ENCODE data around the gene PIGL. TPM values are rescaled to one million over a fixed set of nuclear protein-coding genes. Genes with fewer than 3 reads are reported as not detected.

The PIGL gene
- total RNA-seq, 4 donors from 2014 or later = 60.9 to 142 (median 101) TPM

- Histone ChIP-seq H3K4me3 (no peak overlapping the region), H3K27me3 (no peaks in the 10 kb centered on the region), H3K4me1 (no peaks in the 10 kb centered on the region), H3K9me3 (no peaks in the 10 kb centered on the region), H3K36me3 (peaks cover 0 to 9% (median 2%) of the 10 kb centered on the region in 4 donors), H3K27ac (no peak overlapping the region)
- WGBS, 2 donors (ENCODE audit: low coverage in 1 of 2) = 92 to 100% methylated on average over 3 of the region's 3 CpGs
- no peak for DNase-seq
- intact Hi-C loops (cut with DNase I; ENCODE audit: low total_unique reads) = no loop called here
- TF ChIP-seq CTCF (IDR thresholded peaks at IDR 0.05) = no peak
- no peak for TF ChIP-seq EP300 (IDR thresholded peaks at IDR 0.05; ENCODE audit: low read depth)
- no peak for TF ChIP-seq POLR2AphosphoS5 (IDR thresholded peaks at IDR 0.05)
- no peak for TF ChIP-seq POLR2A (IDR thresholded peaks at IDR 0.05)
- in situ Hi-C loops (cut with MboI; ENCODE audit: low pct_ligation_motif_present in 1 of 4, low pct_unique_long_range_greater_than_20kb in 1 of 4, low sequenced_read_pairs in 3 of 4) = no loop called here
Observed at GRCh38 chr17:16322636-16323035, 105.6 kb downstream of the PIGL start.

- Histone ChIP-seq H3K9me3 (no peaks in the 10 kb centered on the region), H3K27me3 (no peaks in the 10 kb centered on the region), H3K36me3 (peaks cover 0 to 9% (median 2%) of the 10 kb centered on the region in 4 donors), H3K4me3 (no peak overlapping the region), H3K4me1 (peaks cover 0 to 13% (median 8%) of the 10 kb centered on the region in 4 donors), H3K27ac (no peak overlapping the region)
- 95 to 100% methylated on average over 1 of the region's 1 CpG for WGBS, 2 donors (ENCODE audit: low coverage in 1 of 2)
- no peak for TF ChIP-seq POLR2A (IDR thresholded peaks at IDR 0.05)
- TF ChIP-seq POLR2AphosphoS5 (IDR thresholded peaks at IDR 0.05) = no peak
- TF ChIP-seq EP300 (IDR thresholded peaks at IDR 0.05; ENCODE audit: low read depth) = no peak
- TF ChIP-seq CTCF (IDR thresholded peaks at IDR 0.05) = no peak
- DNase-seq = no peak
- in situ Hi-C loops (cut with MboI; ENCODE audit: low pct_ligation_motif_present in 1 of 4, low pct_unique_long_range_greater_than_20kb in 1 of 4, low sequenced_read_pairs in 3 of 4) (no loop called here), intact Hi-C loops (cut with DNase I; ENCODE audit: low total_unique reads) (no loop called here)
Observed at GRCh38 chr17:16325964-16326363, 109.0 kb downstream of the PIGL start.

GRCh38 chr17:16327018-16327417 lies 110.0 kb downstream of the PIGL start:
- DNase-seq = no peak
- H3K36me3 ChIP-seq = peaks cover 0 to 9% (median 2%) of the 10 kb centered on the region in 4 donors
- TF ChIP-seq POLR2A (IDR thresholded peaks at IDR 0.05) (no peak), EP300 (IDR thresholded peaks at IDR 0.05; ENCODE audit: low read depth) (no peak)
- no peak overlapping the region for H3K4me3 ChIP-seq
- in situ Hi-C loops (cut with MboI; ENCODE audit: low pct_ligation_motif_present in 1 of 4, low pct_unique_long_range_greater_than_20kb in 1 of 4, low sequenced_read_pairs in 3 of 4) (no loop called here), intact Hi-C loops (cut with DNase I; ENCODE audit: low total_unique reads) (no loop called here)
- H3K27me3 ChIP-seq = no peaks in the 10 kb centered on the region
- WGBS, 2 donors (ENCODE audit: low coverage in 1 of 2) = 92% methylated on average over 3 of the region's 3 CpGs; no CpG with 5 or more reads in 1 of the 2 donors
- H3K4me1 ChIP-seq = peaks cover 0 to 13% (median 8%) of the 10 kb centered on the region in 4 donors
- no peaks in the 10 kb centered on the region for H3K9me3 ChIP-seq
- H3K27ac ChIP-seq = no peak overlapping the region

GRCh38 chr17:16328997-16329396 lies 112.0 kb downstream of the PIGL start:
- Histone ChIP-seq H3K36me3 (peaks cover 0 to 9% (median 2%) of the 10 kb centered on the region in 4 donors), H3K27me3 (no peaks in the 10 kb centered on the region), H3K27ac (peak overlapping the region; percentile 64 to 77 (median 74)), H3K9me3 (no peaks in the 10 kb centered on the region), H3K4me3 (no peak overlapping the region), H3K4me1 (peaks cover 0 to 15% (median 12%) of the 10 kb centered on the region in 4 donors)
- intact Hi-C loops (cut with DNase I; ENCODE audit: low total_unique reads) (no loop called here), in situ Hi-C loops (cut with MboI; ENCODE audit: low pct_ligation_motif_present in 1 of 4, low pct_unique_long_range_greater_than_20kb in 1 of 4, low sequenced_read_pairs in 3 of 4) (no loop called here)
- whole genome bisulfite sequencing, 2 donors (ENCODE audit: low coverage in 1 of 2) = 15% methylated on average over 1 of the region's 1 CpG; no CpG with 5 or more reads in 1 of the 2 donors
- DNase-seq = no peak
- TF ChIP-seq POLR2AphosphoS5 (IDR thresholded peaks at IDR 0.05) = no peak

GRCh38 chr17:16329519-16330271 lies 112.7 kb downstream of the PIGL start:
- H3K4me1 ChIP-seq = peaks cover 0 to 15% (median 12%) of the 10 kb centered on the region in 4 donors
- in situ Hi-C loops (cut with MboI; ENCODE audit: low pct_ligation_motif_present in 1 of 4, low pct_unique_long_range_greater_than_20kb in 1 of 4, low sequenced_read_pairs in 3 of 4) = no loop called here

More at GRCh38 chr17:16329519-16330271, 112.7 kb downstream of the PIGL start:
- 46 to 52% methylated on average over 5 to 11 of the region's 11 CpGs for WGBS, 2 donors (ENCODE audit: low coverage in 1 of 2)
- H3K36me3 ChIP-seq = peaks cover 0 to 9% (median 2%) of the 10 kb centered on the region in 4 donors
- H3K4me3 ChIP-seq = peak overlapping the region in 1 of 4 donors; percentile 17
- TF ChIP-seq EP300 (IDR thresholded peaks at IDR 0.05; ENCODE audit: low read depth) = no peak
- peak in 1 of 3 donors; percentile 36 for TF ChIP-seq POLR2AphosphoS5 (IDR thresholded peaks at IDR 0.05)
- TF ChIP-seq CTCF (IDR thresholded peaks at IDR 0.05) = no peak
- peak; percentile 33 for TF ChIP-seq POLR2A (IDR thresholded peaks at IDR 0.05)
- no peaks in the 10 kb centered on the region for H3K27me3 ChIP-seq
- DNase-seq = peak; percentile 70
- intact Hi-C loops (cut with DNase I; ENCODE audit: low total_unique reads) = no loop called here
- no peaks in the 10 kb centered on the region for H3K9me3 ChIP-seq
- peak overlapping the region; percentile 64 to 77 (median 74) for H3K27ac ChIP-seq

Data from transverse colon (tissue), 4 donors.